Measurements from ENCODE around the gene LINS1.

DNA sequence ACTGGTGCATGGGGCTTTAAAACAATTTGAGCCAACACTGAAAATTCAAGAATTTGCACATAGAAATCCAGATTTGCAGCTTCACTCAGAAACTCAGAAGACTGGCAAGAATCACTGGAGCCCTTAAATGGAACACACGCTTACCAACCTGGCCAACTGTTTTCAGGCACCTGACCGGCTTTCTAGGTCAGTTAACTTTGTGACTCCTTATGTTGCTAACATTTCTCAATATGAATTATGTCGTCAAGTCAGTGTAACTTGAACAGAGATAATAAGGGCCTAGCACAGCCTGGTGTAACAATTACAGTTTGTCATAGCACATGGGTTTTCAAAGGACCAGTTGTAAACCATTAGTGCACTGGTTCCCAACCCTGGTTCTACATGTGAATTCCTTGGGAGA lies 80.1 kb downstream of the LINS1 start:
- TF ChIP-seq, protein P1, sequence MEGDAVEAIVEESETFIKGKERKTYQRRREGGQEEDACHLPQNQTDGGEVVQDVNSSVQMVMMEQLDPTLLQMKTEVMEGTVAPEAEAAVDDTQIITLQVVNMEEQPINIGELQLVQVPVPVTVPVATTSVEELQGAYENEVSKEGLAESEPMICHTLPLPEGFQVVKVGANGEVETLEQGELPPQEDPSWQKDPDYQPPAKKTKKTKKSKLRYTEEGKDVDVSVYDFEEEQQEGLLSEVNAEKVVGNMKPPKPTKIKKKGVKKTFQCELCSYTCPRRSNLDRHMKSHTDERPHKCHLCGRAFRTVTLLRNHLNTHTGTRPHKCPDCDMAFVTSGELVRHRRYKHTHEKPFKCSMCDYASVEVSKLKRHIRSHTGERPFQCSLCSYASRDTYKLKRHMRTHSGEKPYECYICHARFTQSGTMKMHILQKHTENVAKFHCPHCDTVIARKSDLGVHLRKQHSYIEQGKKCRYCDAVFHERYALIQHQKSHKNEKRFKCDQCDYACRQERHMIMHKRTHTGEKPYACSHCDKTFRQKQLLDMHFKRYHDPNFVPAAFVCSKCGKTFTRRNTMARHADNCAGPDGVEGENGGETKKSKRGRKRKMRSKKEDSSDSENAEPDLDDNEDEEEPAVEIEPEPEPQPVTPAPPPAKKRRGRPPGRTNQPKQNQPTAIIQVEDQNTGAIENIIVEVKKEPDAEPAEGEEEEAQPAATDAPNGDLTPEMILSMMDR (optimal IDR thresholded peaks at IDR 0.05 in 1 of 3, IDR thresholded peaks at IDR 0.05 in 1 of 3, conservative IDR thresholded peaks at IDR 0.05 in 1 of 3; ENCODE audit: extremely low read depth in 1 of 3, insufficient read depth in 2 of 3, low read length in 3 of 3), result no peak
- no peak for TF ChIP-seq EZH2 (IDR thresholded peaks at IDR 0.05; ENCODE audit: low read length)

Measured in keratinocyte (primary cell).